HG02623 (cell line): ENCODE data around the gene SERPINB4.
"Not testable (repeated sequence)": the region's sequence is repeated elsewhere in the genome, so short reads cannot be mapped to it uniquely, and the experiment has no call there.

Source experiments
- ATAC-seq: cut with Tn5 transposase; IDR thresholded peaks from one replicate; pipeline ENCODE4 v1.9.1; 2021; ENCODE audit warnings: moderate library complexity; ENCODE audit not compliant: unreplicated experiment

The SERPINB4 gene

GRCh38 chr18:63644142-63644541 lies at the start of gene SERPINB4:
SERPINB4 (minus strand) TSS chr18:63644256; CDS start chr18:63643577, 679 bp downstream.
- not testable (repeated sequence) for ATAC-seq

GRCh38 chr18:63689064-63689463 lies 45.0 kb upstream of the SERPINB4 start:
- no peak for ATAC-seq

- no peak for ATAC-seq
Observed at GRCh38 chr18:63686871-63687270, 42.8 kb upstream of the SERPINB4 start.

GRCh38 chr18:63684718-63685117 lies 40.7 kb upstream of the SERPINB4 start:
- ATAC-seq, result no peak

- ATAC-seq, result no peak
Observed at GRCh38 chr18:63683890-63684289, 39.8 kb upstream of the SERPINB4 start.

- ATAC-seq, result no peak
Observed at GRCh38 chr18:63683152-63683551, 39.1 kb upstream of the SERPINB4 start.

- ATAC-seq, result no peak
Observed at GRCh38 chr18:63681449-63682340, 37.6 kb upstream of the SERPINB4 start.

GRCh38 chr18:63679820-63680606 lies 36.0 kb upstream of the SERPINB4 start:
- no peak for ATAC-seq

- ATAC-seq, result no peak
Observed at GRCh38 chr18:63677500-63678225, 33.6 kb upstream of the SERPINB4 start.

GRCh38 chr18:63676526-63677323 lies 32.7 kb upstream of the SERPINB4 start:
- ATAC-seq, result peak; percentile 90

- ATAC-seq, result no peak
Observed at GRCh38 chr18:63664571-63664970, 20.5 kb upstream of the SERPINB4 start.

GRCh38 chr18:63661750-63662149 lies 17.7 kb upstream of the SERPINB4 start, which contains the start of gene SERPINB3:
SERPINB3 (minus strand) TSS chr18:63661893; CDS start chr18:63661216, 677 bp downstream.
- ATAC-seq, result not testable (repeated sequence)

GRCh38 chr18:63658920-63659319 lies 14.9 kb upstream of the SERPINB4 start:
- not testable (repeated sequence) for ATAC-seq

GRCh38 chr18:63650271-63650670 lies 6.2 kb upstream of the SERPINB4 start:
- not testable (repeated sequence) for ATAC-seq

- no peak for ATAC-seq
Observed at GRCh38 chr18:63648241-63648640, 4.2 kb upstream of the SERPINB4 start.

GRCh38 chr18:63646936-63647335 lies 2.9 kb upstream of the SERPINB4 start:
- ATAC-seq, result no peak

GRCh38 chr18:63644694-63645093 lies 638 bp upstream of the SERPINB4 start:
- ATAC-seq, result not testable (repeated sequence)

GRCh38 chr18:63642668-63643356 lies 1.2 kb downstream of the SERPINB4 start:
- ATAC-seq, result not testable (repeated sequence)

- ATAC-seq, result not testable (repeated sequence)
Observed at GRCh38 chr18:63641157-63641680, 2.8 kb downstream of the SERPINB4 start.
